ENCODE data around the gene NEMP1.
"Not testable (repeated sequence)": the region's sequence is repeated elsewhere in the genome, so short reads cannot be mapped to it uniquely, and the experiment has no call there.

NEMP1 gene

GRCh38 chr12:57022324-57022723 lies 56.3 kb downstream of the NEMP1 start:
- not testable (repeated sequence) for DNase-seq

DNA sequence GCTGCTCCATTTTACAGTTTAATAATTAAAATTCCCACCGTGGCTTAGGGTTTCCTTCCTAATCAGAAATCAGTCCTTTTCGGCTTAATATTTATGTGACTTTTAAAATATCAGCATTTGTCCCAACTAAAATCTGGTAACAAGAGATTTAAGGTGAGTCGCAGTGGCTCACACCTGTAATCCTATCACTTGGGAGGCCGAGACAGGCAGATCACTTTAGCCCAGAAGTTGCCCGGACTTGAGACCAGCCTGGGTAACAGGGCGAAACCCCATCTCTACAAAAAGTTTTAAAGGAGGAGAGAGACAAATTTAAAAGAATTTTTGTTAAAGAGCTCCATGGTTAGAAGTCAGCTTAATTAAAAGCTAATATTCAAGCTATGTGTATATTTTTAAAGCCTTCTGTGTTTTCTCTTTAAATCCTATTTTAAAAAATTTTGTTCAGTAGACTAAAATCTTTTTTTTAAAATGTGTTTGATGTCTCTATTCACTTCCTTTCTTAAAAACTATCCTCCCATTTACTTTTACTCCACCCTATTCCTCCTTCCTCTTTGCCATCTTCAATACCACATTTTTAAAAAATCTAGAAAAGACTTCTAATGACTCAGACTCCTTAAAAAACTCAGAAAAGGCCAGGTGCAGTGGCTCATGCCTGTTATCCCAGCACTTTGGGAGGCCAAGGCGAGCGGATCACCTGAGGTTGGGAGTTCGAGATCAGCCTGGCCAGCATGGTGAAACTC lies 58.4 kb downstream of the NEMP1 start:
- DNase-seq = no peak

- DNase-seq = no peak
Observed at GRCh38 chr12:57018906-57019305, 59.7 kb downstream of the NEMP1 start.

DNA sequence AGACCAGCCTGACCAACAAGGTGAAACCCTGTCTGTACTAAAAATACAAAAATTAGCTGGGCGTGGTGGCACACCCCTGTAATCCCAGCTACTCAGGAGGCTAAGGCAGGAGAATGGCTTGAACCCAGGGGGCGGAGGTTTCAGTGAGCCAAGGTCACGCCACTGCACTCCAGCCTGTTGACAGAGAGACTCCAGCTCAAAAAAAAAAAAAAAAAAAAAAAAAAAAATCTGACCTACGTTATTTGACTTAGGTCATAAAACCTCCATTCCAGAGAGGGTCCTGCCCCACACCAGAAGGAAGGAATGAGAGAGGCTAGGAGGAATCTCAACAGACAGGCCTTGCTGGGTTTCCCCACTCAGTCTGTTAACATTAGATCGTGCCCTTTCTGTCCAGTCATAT lies 60.2 kb downstream of the NEMP1 start:
- not testable (repeated sequence) for DNase-seq

- no peak for DNase-seq
Observed at GRCh38 chr12:57016348-57016747, 62.2 kb downstream of the NEMP1 start, which contains the start of gene TAC3. Gene TAC3, minus strand, starts transcription at chr12:57016529. Its CDS starts 732 bp downstream, at chr12:57015797.

DNA sequence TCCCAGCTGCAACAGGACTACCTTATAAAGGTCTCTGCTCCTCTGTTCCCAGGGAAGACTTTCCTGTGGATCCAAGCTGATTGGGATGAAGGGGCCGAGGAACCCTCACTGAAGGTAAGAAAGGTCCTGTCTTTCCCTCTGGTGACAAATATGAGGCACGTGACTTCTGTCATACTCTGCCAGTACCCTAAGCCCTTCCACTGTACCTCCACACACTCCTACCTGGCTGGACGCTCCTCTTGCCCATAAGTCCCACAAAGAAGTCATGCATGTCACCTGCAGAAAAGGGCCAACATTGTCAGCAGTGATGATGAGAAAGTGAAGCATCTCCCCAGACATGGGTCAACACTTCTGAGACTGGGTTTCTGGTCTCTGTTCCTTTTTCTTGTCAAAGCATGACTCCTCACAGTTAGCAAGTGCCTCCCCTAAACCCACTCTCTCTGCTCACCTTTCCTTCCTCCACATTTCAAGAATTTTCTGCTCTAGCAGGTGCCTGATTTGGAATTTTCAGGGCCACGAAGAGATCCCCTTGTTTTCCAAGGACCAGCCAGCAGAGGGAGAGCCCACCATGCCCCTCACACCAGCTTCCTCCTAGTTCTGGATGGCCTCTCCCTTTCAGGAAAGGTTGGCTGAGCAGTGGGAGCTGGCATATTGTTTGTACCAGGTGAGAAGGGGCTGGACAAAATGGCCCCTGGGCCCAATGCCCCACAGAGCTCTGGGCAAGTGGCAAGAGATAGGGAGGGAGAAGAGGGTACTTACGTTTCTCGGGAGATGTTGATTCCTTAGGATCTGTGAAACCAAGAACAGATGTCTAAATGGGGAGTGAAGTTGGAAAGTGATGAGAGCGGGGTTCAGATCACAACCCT lies 65.8 kb downstream of the NEMP1 start:
- DNase-seq = no peak

GRCh38 chr12:57011438-57012424 lies 66.9 kb downstream of the NEMP1 start:
- DNase-seq = no peak

DNA sequence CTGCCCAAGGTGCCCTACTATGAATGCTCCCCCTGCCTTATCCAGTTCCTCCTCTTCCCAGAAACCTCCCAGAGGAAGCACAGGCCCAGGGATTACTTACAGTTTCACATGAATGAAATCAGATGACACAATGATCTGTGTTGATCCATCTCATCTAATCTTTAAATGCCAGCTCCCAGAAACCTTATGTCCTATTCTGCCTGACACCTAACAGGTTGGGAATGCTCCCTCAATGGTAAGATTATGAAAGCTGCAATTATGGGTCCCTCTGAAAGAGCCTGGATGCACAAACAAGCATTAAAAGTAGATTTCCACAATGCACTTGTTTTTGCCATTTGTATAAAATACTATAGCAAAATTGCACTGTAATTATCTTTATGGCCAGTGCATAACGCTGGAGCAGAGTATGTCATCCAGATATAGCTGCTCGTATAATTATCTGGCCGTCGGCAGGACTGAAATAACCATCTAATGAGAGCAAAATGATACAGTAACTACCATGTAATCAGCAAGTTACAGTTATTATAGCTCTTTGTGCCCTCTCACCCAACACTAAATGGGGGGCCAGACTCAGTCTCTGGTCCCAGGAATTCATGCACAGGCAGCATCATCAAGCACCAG lies 67.9 kb downstream of the NEMP1 start:
- DNase-seq = no peak

DNA sequence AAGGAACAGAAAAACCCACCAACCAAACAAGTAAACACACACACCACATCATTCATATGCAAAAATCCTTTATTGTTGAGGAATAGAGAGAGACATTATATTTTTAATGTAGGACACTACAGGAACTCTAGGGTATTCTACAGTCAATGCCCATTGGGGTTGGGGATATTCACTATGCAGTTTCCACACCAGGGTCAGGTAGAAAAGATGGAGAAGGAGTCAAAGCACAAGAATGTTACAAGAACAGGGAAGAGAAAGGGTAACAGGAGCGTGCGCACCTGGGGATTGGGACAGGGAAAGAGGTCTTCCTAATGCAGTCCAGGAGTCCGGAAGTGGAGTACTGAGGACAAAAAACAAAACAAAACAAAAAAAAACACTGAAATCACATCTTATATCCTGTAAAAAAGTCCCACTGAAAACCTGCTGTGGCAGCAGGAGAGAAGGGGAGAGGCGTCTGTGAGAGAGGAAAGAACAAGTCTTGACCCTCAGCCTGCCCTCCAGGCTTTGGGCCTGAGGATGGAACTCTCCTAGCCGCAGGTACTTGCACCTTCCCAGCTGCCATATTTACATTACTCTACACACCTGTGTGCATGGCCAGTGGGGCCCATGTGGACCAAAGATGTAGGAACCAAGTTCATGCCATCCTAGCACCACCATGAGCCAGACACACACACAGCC lies 68.5 kb downstream of the NEMP1 start:
- DNase-seq = no peak

DNA sequence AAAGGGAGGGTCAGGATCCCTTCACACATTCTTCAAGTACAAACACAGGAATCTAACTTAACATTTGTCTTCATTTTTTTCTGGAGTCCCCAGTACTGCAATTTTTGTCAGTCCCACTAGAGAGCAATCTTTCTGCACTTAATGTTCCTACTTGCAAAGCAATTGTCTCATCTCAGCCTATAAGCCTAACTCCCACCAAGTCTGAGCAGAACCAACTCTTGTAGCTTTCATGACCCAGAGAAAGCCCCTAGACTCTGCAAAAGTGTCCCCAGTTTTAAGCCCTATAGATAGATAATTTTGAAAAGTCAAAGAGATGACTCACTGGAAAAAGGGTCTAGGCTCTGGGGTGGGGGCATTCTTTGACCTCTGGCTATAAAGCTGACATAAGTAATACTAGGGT lies 70.4 kb downstream of the NEMP1 start:
- no peak for DNase-seq

GRCh38 chr12:57006809-57007475 lies 71.6 kb downstream of the NEMP1 start:
- DNase-seq = no peak

DNA sequence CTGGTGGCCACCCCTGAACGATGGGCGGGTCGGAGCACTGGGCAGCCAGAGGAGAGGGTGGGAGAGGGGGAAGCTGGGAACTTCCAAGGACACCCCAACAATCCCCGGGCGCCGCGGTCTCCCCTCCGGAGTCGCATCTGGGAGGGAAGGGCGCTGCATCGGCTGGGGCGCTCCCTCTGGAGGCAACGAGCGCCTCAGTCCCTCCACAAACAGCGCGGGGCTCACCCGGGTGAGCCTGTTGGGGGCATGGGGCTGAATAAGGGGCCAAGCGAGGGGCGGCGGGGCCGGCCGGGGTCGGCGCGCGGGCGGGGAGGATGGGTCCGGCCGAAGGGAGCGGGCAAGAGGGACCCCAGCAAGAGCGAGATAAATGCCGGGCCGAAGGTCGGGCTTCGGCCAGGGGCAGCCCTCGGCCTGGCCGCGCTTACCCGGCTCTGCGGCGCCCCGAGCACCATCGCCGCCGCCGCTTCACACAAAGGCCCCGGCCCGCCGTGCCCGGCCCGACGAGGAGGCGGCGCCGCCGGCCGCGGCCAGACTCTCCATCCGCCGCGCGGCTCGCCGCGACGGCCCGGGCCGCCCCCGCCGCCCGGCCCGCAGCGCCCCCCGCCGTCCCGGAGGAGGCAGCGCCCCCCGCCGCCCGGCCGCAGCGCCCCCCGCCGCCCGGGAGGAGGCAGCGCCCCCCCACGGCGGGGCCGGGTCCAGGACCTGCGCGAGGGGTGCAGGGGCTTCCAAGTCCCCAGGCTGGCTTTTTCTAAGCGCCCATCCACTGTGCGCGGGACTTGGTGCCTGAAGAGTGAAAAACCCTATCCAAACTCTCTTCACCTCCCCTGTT lies 72.4 kb downstream of the NEMP1 start, which contains the start of gene ZBTB39:
ZBTB39 (minus strand) TSS at position 567 of the 829 bp plus-strand sequence. CDS start 1,629 bp downstream, outside the sequence.
- DNase-seq = peak; percentile 86

Data from activated CD8-positive, alpha-beta memory T cell treated with anti-CD3 and anti-CD28 coated beads for 24 hours (primary cell).